MCF 10A (cell line): ENCODE data around the gene ADAMTS14. TPM values are rescaled to one million over a fixed set of nuclear protein-coding genes. Genes with fewer than 3 reads are reported as not detected.

Experiments used
- BruUV-seq: library from RNA; stranded (reverse); fragments of 400-500 nt; replicated peaks from 2 replicates; lab custom pipeline; 2021; lab: Mats Ljungman, UMichigan
- CTCF ChIA-PET: fragments of 300-600 bp; sonication (Branson Sonifier 250); formaldehyde crosslinking; extraction: SDS; loops from one replicate; lab custom pipeline; 2021; ENCODE audit warnings: antibody characterized with exemption, inconsistent platforms; lab: Yijun Ruan, JAX
- POLR2A ChIA-PET: fragments of 300-600, 350-650 bp; sonication (Branson Sonifier 250); formaldehyde crosslinking; extraction: SDS; loops from one replicate; lab custom pipeline; 2020; ENCODE audit warnings: antibody characterized with exemption, inconsistent platforms; lab: Yijun Ruan, JAX
- DNase-seq: peaks from one replicate; pipeline ENCODE4 v3.0.0-alpha.2; 2018; ENCODE audit not compliant: unreplicated experiment
- H3K27ac Mint-ChIP-seq: one replicate; pipeline ENCODE4 v1.8.0; 2022; ENCODE audit warnings: mild to moderate bottlenecking, low read depth, mixed read lengths; ENCODE audit not compliant: unreplicated experiment
- H3K27me3 Mint-ChIP-seq: one replicate; pipeline ENCODE4 v1.8.0; 2022; ENCODE audit warnings: mixed read lengths; ENCODE audit not compliant: insufficient read depth, unreplicated experiment
- H3K36me3 Mint-ChIP-seq: one replicate; pipeline ENCODE4 v1.8.0; 2022; ENCODE audit warnings: mild to moderate bottlenecking, moderate library complexity, mixed read lengths; ENCODE audit not compliant: insufficient read depth, unreplicated experiment
- H3K4me1 Mint-ChIP-seq: one replicate; pipeline ENCODE4 v1.8.0; 2022; ENCODE audit warnings: mixed read lengths; ENCODE audit not compliant: insufficient read depth, unreplicated experiment
- H3K4me3 Mint-ChIP-seq: one replicate; pipeline ENCODE4 v1.8.0; 2022; ENCODE audit warnings: mild to moderate bottlenecking, moderate library complexity, mixed read lengths; ENCODE audit not compliant: unreplicated experiment
- H3K9me3 Mint-ChIP-seq: one replicate; pipeline ENCODE4 v1.8.0; 2022; ENCODE audit warnings: mixed read lengths; ENCODE audit not compliant: unreplicated experiment
- CTCF ChIP-seq: fragments of 200-600 bp; IDR thresholded peaks from one replicate; pipeline ENCODE4 v1.8.0; 2022; ENCODE audit warnings: antibody characterized with exemption, mild to moderate bottlenecking; ENCODE audit not compliant: unreplicated experiment
- intact Hi-C: fragments of 100-400 bp; cut with micrococcal nuclease; formaldehyde crosslinking; loops from 2 replicates; pipeline ENCODE4 v1.14.1; 2022
- total RNA-seq: library from RNA; stranded (reverse); gene quantifications from 2 replicates; pipeline ENCODE4 v1.2.3, GENCODE V29; 2022

Gene ADAMTS14
- total RNA-seq, 1 experiment from 2014 or later, result not detected

- ChIA-PET CTCF (no interaction called here), POLR2A (no interaction called here)
- no peaks in the 10 kb centered on the region for H3K27me3 Mint-ChIP-seq
- TF ChIP-seq CTCF, result no peak
- no peaks in the 10 kb centered on the region for H3K36me3 Mint-ChIP-seq
- H3K27ac Mint-ChIP-seq, result no peak overlapping the region
- intact Hi-C loops, result no loop called here
- DNase-seq, result no peak
- H3K9me3 Mint-ChIP-seq, result no peaks in the 10 kb centered on the region
- no TSS peak for BruUV-seq
- H3K4me1 Mint-ChIP-seq, result peaks cover 10% of the 10 kb centered on the region
- no peak overlapping the region for H3K4me3 Mint-ChIP-seq
These were observed 31.9 kb downstream of the ADAMTS14 start for GRCh38 chr10:70704211-70704610.

GRCh38 chr10:70705121-70705861 is 33.0 kb downstream of the ADAMTS14 start:
- ChIA-PET POLR2A (no interaction called here), CTCF (no interaction called here)
- Mint-ChIP-seq H3K27ac (no peak overlapping the region), H3K36me3 (no peaks in the 10 kb centered on the region), H3K9me3 (no peaks in the 10 kb centered on the region), H3K4me1 (peaks cover 1% of the 10 kb centered on the region), H3K27me3 (no peaks in the 10 kb centered on the region), H3K4me3 (no peak overlapping the region)
- no peak for DNase-seq
- intact Hi-C loops, result no loop called here
- no peak for TF ChIP-seq CTCF
- BruUV-seq, result no TSS peak

- intact Hi-C loops, result no loop called here
- TF ChIP-seq CTCF, result no peak
- H3K36me3 Mint-ChIP-seq, result no peaks in the 10 kb centered on the region
- peaks cover 2% of the 10 kb centered on the region for H3K4me1 Mint-ChIP-seq
- DNase-seq, result no peak
- no peak overlapping the region for H3K4me3 Mint-ChIP-seq
- no peaks in the 10 kb centered on the region for H3K27me3 Mint-ChIP-seq
- no peak overlapping the region for H3K27ac Mint-ChIP-seq
- BruUV-seq, result no TSS peak
- ChIA-PET POLR2A (no interaction called here), CTCF (no interaction called here)
- no peaks in the 10 kb centered on the region for H3K9me3 Mint-ChIP-seq
These were observed 38.9 kb downstream of the ADAMTS14 start for GRCh38 chr10:70711177-70711576.

GRCh38 chr10:70711911-70712310 is 39.6 kb downstream of the ADAMTS14 start:
- no TSS peak for BruUV-seq
- no peak for TF ChIP-seq CTCF
- no peaks in the 10 kb centered on the region for H3K27me3 Mint-ChIP-seq
- DNase-seq, result no peak
- H3K4me1 Mint-ChIP-seq, result peaks cover 6% of the 10 kb centered on the region
- no peaks in the 10 kb centered on the region for H3K36me3 Mint-ChIP-seq
- CTCF ChIA-PET, result interaction anchor here (0.6 kb wide), 1 partner anchor 35 kb away, joined by 3 read pairs; no protein-coding TSS in a partner anchor
- H3K9me3 Mint-ChIP-seq, result no peaks in the 10 kb centered on the region
- no peak overlapping the region for H3K27ac Mint-ChIP-seq
- POLR2A ChIA-PET, result interaction anchor here (0.7 to 0.8 kb wide), 2 partner anchors 22 to 55 kb away, joined by 3 to 5 read pairs; no protein-coding TSS in a partner anchor
- H3K4me3 Mint-ChIP-seq, result no peak overlapping the region
- intact Hi-C loops, result no loop called here
